SK-N-SH treated with all-trans-retinoic acid at 6 μM for 48 hours (cell line): ENCODE data around the gene RGL1.
A peak's percentile ranks its signal among the peaks of the same experiment; 100 is the strongest.

Source experiments
- ATAC-seq: fragments of 200-7000 bp; cut with Tn5 transposase; 3 replicates; pipeline ENCODE4 v1.9.1; 2020; ENCODE audit warnings: mild to moderate bottlenecking, moderate library complexity
- ARNTL ChIP-seq: fragments of 450-650 bp; formaldehyde crosslinking; IDR thresholded peaks from 2 replicates; pipeline ENCODE4 v1.5.0; 2020; ENCODE audit warnings: low read depth, mild to moderate bottlenecking, moderate library complexity, borderline replicate concordance
- BACH2 ChIP-seq: fragments of 250-450 bp; sonication (Bioruptor Pico); IDR thresholded peaks from 2 replicates; pipeline ENCODE4 v1.9.0; 2021; ENCODE audit warnings: mild to moderate bottlenecking, borderline replicate concordance
- CSDC2 ChIP-seq: fragments of 250-450 bp; sonication (Bioruptor Pico); IDR thresholded peaks from 2 replicates; pipeline ENCODE4 v1.5.0; 2020; ENCODE audit warnings: mild to moderate bottlenecking, moderate library complexity
- GLIS3 ChIP-seq: fragments of 250-450 bp; sonication (Bioruptor Pico); IDR thresholded peaks from 2 replicates; pipeline ENCODE4 v1.5.0; 2020; ENCODE audit warnings: mild to moderate bottlenecking, moderate library complexity
- ISL1 ChIP-seq: fragments of 250-450 bp; sonication (Bioruptor Pico); IDR thresholded peaks from 2 replicates; pipeline ENCODE4 v2.1.2; 2022; ENCODE audit warnings: mild to moderate bottlenecking, moderate library complexity
- OSR1 ChIP-seq: fragments of 250-450 bp; sonication (Bioruptor Pico); IDR thresholded peaks from 2 replicates; pipeline ENCODE4 v1.8.0; 2022; ENCODE audit warnings: moderate library complexity, mild to moderate bottlenecking, inconsistent platforms
- PPARA ChIP-seq: fragments of 250-450 bp; sonication (Bioruptor Pico); IDR thresholded peaks from 2 replicates; pipeline ENCODE4 v1.5.0; 2020; ENCODE audit warnings: mild to moderate bottlenecking, borderline replicate concordance
- RARB ChIP-seq: fragments of 250-450 bp; sonication (Bioruptor Pico); IDR thresholded peaks from 2 replicates; pipeline ENCODE4 v1.8.0; 2021; ENCODE audit warnings: mild to moderate bottlenecking, moderate library complexity
- SNAI2 ChIP-seq: fragments of 250-450 bp; sonication (Bioruptor Pico); IDR thresholded peaks from 2 replicates; pipeline ENCODE4 v1.5.0; 2020; ENCODE audit warnings: mild to moderate bottlenecking, moderate library complexity
- TCF4 ChIP-seq: fragments of 250-450 bp; sonication (Bioruptor Pico); IDR thresholded peaks from 2 replicates; pipeline ENCODE4 v1.8.0; 2021; ENCODE audit warnings: mild to moderate bottlenecking, moderate library complexity, borderline replicate concordance
- TOX ChIP-seq: fragments of 250-450 bp; sonication (Bioruptor Pico); IDR thresholded peaks from 2 replicates; pipeline ENCODE4 v1.8.0; 2021; ENCODE audit warnings: mild to moderate bottlenecking, moderate library complexity, borderline replicate concordance
- ZC3H10 ChIP-seq: fragments of 250-450 bp; sonication (Bioruptor Pico); IDR thresholded peaks from 2 replicates; pipeline ENCODE4 v1.5.1; 2021; ENCODE audit warnings: mild to moderate bottlenecking, moderate library complexity
- ZFP3 ChIP-seq: fragments of 250-450 bp; sonication (Bioruptor Pico); IDR thresholded peaks from 2 replicates; pipeline ENCODE4 v1.5.0; 2020; ENCODE audit warnings: mild to moderate bottlenecking, moderate library complexity
- ZFP30 ChIP-seq: fragments of 450-650 bp; formaldehyde crosslinking; IDR thresholded peaks from 2 replicates; pipeline ENCODE4 v1.5.0; 2022; ENCODE audit warnings: mild to moderate bottlenecking, moderate library complexity
- ZNF565 ChIP-seq: fragments of 450-650 bp; formaldehyde crosslinking; conservative IDR thresholded peaks from 2 replicates; pipeline ENCODE4 v1.5.0; 2020; ENCODE audit warnings: low read depth, mild to moderate bottlenecking, moderate library complexity
- ZNF70 ChIP-seq: fragments of 450-650 bp; formaldehyde crosslinking; IDR thresholded peaks from 2 replicates; pipeline ENCODE4 v1.5.0; 2020; ENCODE audit warnings: mild to moderate bottlenecking, moderate library complexity
- ZNF8 ChIP-seq: fragments of 450-650 bp; formaldehyde crosslinking; IDR thresholded peaks from 2 replicates; pipeline ENCODE4 v1.5.0; 2020; ENCODE audit warnings: mild to moderate bottlenecking, moderate library complexity
- TF ChIP-seq, protein P1 (sequence below): fragments of 250-450 bp; sonication (Bioruptor Pico); IDR thresholded peaks from 2 replicates; pipeline ENCODE4 v1.8.0; 2020; ENCODE audit warnings: mild to moderate bottlenecking, moderate library complexity, borderline replicate concordance
- TF ChIP-seq, protein P2 (sequence below): fragments of 250-450 bp; sonication (Bioruptor Pico); IDR thresholded peaks from 2 replicates; pipeline ENCODE4 v1.5.1; 2021; ENCODE audit warnings: mild to moderate bottlenecking, moderate library complexity
- TF ChIP-seq, protein P3 (sequence below): fragments of 250-450 bp; sonication (Bioruptor Pico); IDR thresholded peaks from 2 replicates; pipeline ENCODE4 v1.8.0; 2021; ENCODE audit warnings: low read depth, mild to moderate bottlenecking, moderate library complexity, borderline replicate concordance
- TF ChIP-seq, protein P4 (sequence below): fragments of 250-450 bp; sonication (Bioruptor Pico); IDR thresholded peaks from 2 replicates; pipeline ENCODE4 v1.5.0; 2020; ENCODE audit warnings: mild to moderate bottlenecking, moderate library complexity
- TF ChIP-seq, protein P5 (sequence below): fragments of 250-450 bp; sonication (Bioruptor Pico); IDR thresholded peaks from 2 replicates; pipeline ENCODE4 v1.5.1; 2020; ENCODE audit warnings: low read depth, mild to moderate bottlenecking, moderate library complexity

Gene RGL1

DNA sequence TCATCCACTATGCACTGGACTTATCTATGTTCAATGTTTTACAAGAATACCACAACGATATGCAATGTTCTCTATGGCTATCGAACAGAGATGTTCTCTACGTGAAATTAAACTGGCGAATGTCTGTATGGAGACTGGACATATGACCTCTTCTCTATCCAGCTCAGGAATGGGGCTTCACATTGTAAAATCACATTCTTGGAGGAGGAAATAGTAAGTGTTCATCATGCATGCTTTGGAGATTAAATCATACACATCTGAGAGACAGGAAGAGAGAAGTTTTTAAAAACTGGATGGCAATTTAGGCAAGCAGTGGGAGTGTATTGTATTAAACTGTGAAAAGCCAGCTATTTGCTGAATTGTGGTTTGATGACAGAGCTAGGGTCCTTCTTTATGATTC, 47.9 kb upstream of the RGL1 start:
- no peak for TF ChIP-seq OSR1 (CRISPR knock-in tag)
- TF ChIP-seq, protein P1, sequence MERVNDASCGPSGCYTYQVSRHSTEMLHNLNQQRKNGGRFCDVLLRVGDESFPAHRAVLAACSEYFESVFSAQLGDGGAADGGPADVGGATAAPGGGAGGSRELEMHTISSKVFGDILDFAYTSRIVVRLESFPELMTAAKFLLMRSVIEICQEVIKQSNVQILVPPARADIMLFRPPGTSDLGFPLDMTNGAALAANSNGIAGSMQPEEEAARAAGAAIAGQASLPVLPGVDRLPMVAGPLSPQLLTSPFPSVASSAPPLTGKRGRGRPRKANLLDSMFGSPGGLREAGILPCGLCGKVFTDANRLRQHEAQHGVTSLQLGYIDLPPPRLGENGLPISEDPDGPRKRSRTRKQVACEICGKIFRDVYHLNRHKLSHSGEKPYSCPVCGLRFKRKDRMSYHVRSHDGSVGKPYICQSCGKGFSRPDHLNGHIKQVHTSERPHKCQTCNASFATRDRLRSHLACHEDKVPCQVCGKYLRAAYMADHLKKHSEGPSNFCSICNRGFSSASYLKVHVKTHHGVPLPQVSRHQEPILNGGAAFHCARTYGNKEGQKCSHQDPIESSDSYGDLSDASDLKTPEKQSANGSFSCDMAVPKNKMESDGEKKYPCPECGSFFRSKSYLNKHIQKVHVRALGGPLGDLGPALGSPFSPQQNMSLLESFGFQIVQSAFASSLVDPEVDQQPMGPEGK = no peak
- TF ChIP-seq, protein P2, sequence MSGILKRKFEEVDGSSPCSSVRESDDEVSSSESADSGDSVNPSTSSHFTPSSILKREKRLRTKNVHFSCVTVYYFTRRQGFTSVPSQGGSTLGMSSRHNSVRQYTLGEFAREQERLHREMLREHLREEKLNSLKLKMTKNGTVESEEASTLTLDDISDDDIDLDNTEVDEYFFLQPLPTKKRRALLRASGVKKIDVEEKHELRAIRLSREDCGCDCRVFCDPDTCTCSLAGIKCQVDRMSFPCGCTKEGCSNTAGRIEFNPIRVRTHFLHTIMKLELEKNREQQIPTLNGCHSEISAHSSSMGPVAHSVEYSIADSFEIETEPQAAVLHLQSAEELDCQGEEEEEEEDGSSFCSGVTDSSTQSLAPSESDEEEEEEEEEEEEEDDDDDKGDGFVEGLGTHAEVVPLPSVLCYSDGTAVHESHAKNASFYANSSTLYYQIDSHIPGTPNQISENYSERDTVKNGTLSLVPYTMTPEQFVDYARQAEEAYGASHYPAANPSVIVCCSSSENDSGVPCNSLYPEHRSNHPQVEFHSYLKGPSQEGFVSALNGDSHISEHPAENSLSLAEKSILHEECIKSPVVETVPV (CRISPR knock-in tag) = no peak
- no peak for TF ChIP-seq SNAI2 (CRISPR knock-in tag)
- no peak for TF ChIP-seq ISL1
- TF ChIP-seq ZNF8 = no peak
- TF ChIP-seq, protein P3, sequence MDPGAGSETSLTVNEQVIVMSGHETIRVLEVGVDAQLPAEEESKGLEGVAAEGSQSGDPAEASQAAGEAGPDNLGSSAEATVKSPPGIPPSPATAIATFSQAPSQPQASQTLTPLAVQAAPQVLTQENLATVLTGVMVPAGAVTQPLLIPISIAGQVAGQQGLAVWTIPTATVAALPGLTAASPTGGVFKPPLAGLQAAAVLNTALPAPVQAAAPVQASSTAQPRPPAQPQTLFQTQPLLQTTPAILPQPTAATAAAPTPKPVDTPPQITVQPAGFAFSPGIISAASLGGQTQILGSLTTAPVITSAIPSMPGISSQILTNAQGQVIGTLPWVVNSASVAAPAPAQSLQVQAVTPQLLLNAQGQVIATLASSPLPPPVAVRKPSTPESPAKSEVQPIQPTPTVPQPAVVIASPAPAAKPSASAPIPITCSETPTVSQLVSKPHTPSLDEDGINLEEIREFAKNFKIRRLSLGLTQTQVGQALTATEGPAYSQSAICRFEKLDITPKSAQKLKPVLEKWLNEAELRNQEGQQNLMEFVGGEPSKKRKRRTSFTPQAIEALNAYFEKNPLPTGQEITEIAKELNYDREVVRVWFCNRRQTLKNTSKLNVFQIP (CRISPR knock-in tag) = no peak
- no peak for TF ChIP-seq ZNF565
- TF ChIP-seq BACH2 (CRISPR knock-in tag) = no peak
- TF ChIP-seq CSDC2 (CRISPR knock-in tag) = no peak
- no peak for TF ChIP-seq ZNF70
- no peak for TF ChIP-seq ZC3H10 (CRISPR knock-in tag)
- TF ChIP-seq ARNTL = no peak
- no peak for TF ChIP-seq GLIS3 (CRISPR knock-in tag)
- TF ChIP-seq ZFP3 (CRISPR knock-in tag) = no peak
- ATAC-seq = peak; percentile 99

DNA sequence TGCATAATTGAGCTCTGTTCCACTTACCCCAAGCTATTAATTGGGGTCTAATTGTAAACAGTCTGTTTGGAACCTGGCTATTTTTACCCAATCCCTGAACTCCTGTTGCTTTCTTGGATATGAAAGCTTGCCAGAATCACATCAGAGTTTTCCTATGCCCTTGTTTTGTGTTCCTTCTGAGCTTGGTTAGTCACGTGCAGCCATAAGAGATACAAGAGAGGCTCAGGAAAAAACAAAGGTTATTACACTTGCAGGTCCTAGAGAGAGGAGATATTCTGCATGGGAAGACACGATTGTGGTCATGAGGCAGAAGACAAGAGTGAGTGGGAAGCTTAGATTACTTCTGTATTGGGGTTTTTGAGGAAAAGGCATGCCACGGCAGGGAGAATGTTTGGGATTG, 46.0 kb upstream of the RGL1 start:
- no peak for ATAC-seq

DNA sequence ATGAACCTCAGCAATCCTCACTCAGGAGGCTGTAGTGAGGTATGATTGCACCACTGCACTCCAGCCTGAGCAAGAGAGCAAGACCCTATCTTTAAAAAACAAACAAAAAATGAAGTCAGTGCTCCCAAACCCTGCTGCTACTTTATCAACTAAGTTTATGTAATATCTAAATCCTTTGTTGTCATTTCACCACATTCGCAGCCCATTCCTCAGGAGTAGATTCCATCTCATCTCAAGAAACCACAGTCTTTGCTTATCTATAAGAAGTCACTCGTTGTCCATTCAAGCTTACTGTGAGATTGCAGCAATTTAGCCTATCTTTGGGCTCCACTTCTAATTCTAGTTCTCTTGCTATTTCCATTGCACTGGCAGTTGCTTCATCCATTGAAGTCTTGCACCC, 44.3 kb upstream of the RGL1 start:
- no peak for ATAC-seq
- TF ChIP-seq GLIS3 (CRISPR knock-in tag) (no peak), SNAI2 (CRISPR knock-in tag) (no peak), ZC3H10 (CRISPR knock-in tag) (no peak), BACH2 (CRISPR knock-in tag) (no peak), TCF4 (CRISPR knock-in tag) (no peak), OSR1 (CRISPR knock-in tag) (no peak), ZFP3 (CRISPR knock-in tag) (no peak), ZNF70 (no peak), PPARA (CRISPR knock-in tag) (no peak), ISL1 (no peak), RARB (CRISPR knock-in tag) (no peak), ZFP30 (no peak)
- TF ChIP-seq, protein P3 (CRISPR knock-in tag) = no peak
- TF ChIP-seq, protein P1 = no peak
- TF ChIP-seq, protein P4, sequence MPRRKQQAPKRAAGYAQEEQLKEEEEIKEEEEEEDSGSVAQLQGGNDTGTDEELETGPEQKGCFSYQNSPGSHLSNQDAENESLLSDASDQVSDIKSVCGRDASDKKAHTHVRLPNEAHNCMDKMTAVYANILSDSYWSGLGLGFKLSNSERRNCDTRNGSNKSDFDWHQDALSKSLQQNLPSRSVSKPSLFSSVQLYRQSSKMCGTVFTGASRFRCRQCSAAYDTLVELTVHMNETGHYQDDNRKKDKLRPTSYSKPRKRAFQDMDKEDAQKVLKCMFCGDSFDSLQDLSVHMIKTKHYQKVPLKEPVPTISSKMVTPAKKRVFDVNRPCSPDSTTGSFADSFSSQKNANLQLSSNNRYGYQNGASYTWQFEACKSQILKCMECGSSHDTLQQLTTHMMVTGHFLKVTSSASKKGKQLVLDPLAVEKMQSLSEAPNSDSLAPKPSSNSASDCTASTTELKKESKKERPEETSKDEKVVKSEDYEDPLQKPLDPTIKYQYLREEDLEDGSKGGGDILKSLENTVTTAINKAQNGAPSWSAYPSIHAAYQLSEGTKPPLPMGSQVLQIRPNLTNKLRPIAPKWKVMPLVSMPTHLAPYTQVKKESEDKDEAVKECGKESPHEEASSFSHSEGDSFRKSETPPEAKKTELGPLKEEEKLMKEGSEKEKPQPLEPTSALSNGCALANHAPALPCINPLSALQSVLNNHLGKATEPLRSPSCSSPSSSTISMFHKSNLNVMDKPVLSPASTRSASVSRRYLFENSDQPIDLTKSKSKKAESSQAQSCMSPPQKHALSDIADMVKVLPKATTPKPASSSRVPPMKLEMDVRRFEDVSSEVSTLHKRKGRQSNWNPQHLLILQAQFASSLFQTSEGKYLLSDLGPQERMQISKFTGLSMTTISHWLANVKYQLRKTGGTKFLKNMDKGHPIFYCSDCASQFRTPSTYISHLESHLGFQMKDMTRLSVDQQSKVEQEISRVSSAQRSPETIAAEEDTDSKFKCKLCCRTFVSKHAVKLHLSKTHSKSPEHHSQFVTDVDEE (CRISPR knock-in tag) = no peak
- TF ChIP-seq, protein P5, sequence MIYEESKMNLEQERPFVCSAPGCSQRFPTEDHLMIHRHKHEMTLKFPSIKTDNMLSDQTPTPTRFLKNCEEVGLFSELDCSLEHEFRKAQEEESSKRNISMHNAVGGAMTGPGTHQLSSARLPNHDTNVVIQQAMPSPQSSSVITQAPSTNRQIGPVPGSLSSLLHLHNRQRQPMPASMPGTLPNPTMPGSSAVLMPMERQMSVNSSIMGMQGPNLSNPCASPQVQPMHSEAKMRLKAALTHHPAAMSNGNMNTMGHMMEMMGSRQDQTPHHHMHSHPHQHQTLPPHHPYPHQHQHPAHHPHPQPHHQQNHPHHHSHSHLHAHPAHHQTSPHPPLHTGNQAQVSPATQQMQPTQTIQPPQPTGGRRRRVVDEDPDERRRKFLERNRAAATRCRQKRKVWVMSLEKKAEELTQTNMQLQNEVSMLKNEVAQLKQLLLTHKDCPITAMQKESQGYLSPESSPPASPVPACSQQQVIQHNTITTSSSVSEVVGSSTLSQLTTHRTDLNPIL (CRISPR knock-in tag) = no peak

More for the DNA sequence above, 46.0 kb upstream of the RGL1 start:
- no peak for TF ChIP-seq ZNF8
- no peak for TF ChIP-seq ZFP3 (CRISPR knock-in tag)
- no peak for TF ChIP-seq ISL1
- TF ChIP-seq, protein P5 (CRISPR knock-in tag) = no peak
- TF ChIP-seq TCF4 (CRISPR knock-in tag) = no peak
- no peak for TF ChIP-seq ARNTL
- TF ChIP-seq TOX = no peak
- TF ChIP-seq GLIS3 (CRISPR knock-in tag) = no peak
- no peak for TF ChIP-seq RARB (CRISPR knock-in tag)
